ENCODE measurements around the gene GFOD1.
"Not testable (repeated sequence)": the region's sequence is repeated elsewhere in the genome, so short reads cannot be mapped to it uniquely, and the experiment has no call there.

GFOD1 gene

GRCh38 chr6:13444604-13445003, 42.8 kb downstream of the GFOD1 start:
- H3K27me3 ChIP-seq (ENCODE audit: control insufficient read depth, insufficient read depth, low read length), result no peaks in the 10 kb centered on the region
- H3K9ac ChIP-seq (ENCODE audit: low read depth, low read length), result no peak overlapping the region
- no peaks in the 10 kb centered on the region for H3K9me3 ChIP-seq (ENCODE audit: control insufficient read depth, insufficient read depth, low read length)
- no peak overlapping the region for H3K4me3 ChIP-seq (ENCODE audit: low read depth, low read length)
- H3K4me1 ChIP-seq (ENCODE audit: control insufficient read depth, insufficient read depth, low read length), result no peaks in the 10 kb centered on the region
- no peaks in the 10 kb centered on the region for H3K36me3 ChIP-seq (ENCODE audit: control insufficient read depth, insufficient read depth, low read length)

DNA sequence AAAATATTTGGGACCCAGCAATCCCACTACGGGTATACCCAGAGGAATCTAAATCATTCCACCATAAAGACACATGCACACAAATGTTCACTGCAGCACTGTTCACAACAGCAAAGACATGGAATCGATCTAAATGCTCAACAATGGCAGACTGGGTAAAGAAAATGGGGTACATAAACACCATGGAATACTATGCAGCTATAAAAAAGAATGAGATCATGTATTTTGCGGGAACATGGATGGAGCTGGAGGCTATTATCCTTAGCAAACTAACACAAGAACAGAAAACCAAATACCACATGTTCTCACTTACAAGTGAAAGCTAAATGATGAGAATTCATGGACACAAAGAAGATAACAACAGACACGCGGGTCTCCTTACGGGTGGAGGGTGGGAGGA, 43.4 kb downstream of the GFOD1 start:
- H3K4me1 ChIP-seq (ENCODE audit: control insufficient read depth, insufficient read depth, low read length); H3K9me3 ChIP-seq (ENCODE audit: control insufficient read depth, insufficient read depth, low read length); H3K27me3 ChIP-seq (ENCODE audit: control insufficient read depth, insufficient read depth, low read length); H3K36me3 ChIP-seq (ENCODE audit: control insufficient read depth, insufficient read depth, low read length); H3K4me3 ChIP-seq (ENCODE audit: low read depth, low read length); H3K9ac ChIP-seq (ENCODE audit: low read depth, low read length): not testable (repeated sequence)

DNA sequence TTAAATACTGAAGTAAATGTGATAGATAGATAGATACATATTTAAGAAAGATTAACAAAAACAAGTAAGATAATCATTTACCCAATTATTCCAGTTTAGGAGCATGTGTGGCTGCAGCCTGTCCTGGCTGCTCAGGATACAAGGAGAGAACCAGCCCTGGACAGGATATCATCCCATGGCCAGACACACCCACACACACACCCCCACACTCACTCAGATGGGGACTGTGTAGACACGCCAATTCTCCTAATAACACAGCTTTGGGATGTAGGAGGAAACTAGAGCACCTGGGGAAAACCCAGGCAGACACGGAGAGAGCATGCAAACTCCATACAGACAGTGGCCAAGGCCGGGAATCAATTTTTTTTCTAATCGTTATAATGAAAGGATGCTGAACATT, 45.6 kb downstream of the GFOD1 start:
- Histone ChIP-seq H3K9me3 (ENCODE audit: control insufficient read depth, insufficient read depth, low read length) (no peaks in the 10 kb centered on the region), H3K4me1 (ENCODE audit: control insufficient read depth, insufficient read depth, low read length) (no peaks in the 10 kb centered on the region), H3K4me3 (ENCODE audit: low read depth, low read length) (no peak overlapping the region), H3K9ac (ENCODE audit: low read depth, low read length) (no peak overlapping the region), H3K36me3 (ENCODE audit: control insufficient read depth, insufficient read depth, low read length) (no peaks in the 10 kb centered on the region), H3K27me3 (ENCODE audit: control insufficient read depth, insufficient read depth, low read length) (no peaks in the 10 kb centered on the region)

DNA sequence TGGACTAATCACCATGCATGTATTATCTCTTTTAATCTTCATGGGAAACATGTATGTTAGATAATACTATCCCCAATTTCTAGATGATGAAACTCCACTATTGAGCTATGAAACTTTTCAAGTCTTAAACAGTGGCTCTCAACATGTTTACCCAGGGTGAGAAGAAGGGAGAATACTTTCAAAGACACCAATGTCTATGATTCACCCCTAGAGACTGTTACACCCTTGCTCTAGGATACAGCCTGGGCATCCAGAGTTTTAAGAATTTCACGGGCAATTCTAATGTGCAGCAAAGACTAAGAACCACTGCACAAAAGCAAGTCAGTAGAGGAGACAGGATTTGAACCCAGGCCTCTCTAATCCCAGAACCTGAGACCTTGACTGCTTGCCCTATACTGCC, 47.8 kb downstream of the GFOD1 start:
- H3K27me3 ChIP-seq (ENCODE audit: control insufficient read depth, insufficient read depth, low read length), result no peaks in the 10 kb centered on the region
- H3K36me3 ChIP-seq (ENCODE audit: control insufficient read depth, insufficient read depth, low read length), result no peaks in the 10 kb centered on the region
- no peak overlapping the region for H3K4me3 ChIP-seq (ENCODE audit: low read depth, low read length)
- no peak overlapping the region for H3K9ac ChIP-seq (ENCODE audit: low read depth, low read length)
- H3K9me3 ChIP-seq (ENCODE audit: control insufficient read depth, insufficient read depth, low read length), result no peaks in the 10 kb centered on the region
- no peaks in the 10 kb centered on the region for H3K4me1 ChIP-seq (ENCODE audit: control insufficient read depth, insufficient read depth, low read length)

- H3K9ac ChIP-seq (ENCODE audit: low read depth, low read length), result no peak overlapping the region
- no peaks in the 10 kb centered on the region for H3K36me3 ChIP-seq (ENCODE audit: control insufficient read depth, insufficient read depth, low read length)
- no peaks in the 10 kb centered on the region for H3K27me3 ChIP-seq (ENCODE audit: control insufficient read depth, insufficient read depth, low read length)
- H3K4me3 ChIP-seq (ENCODE audit: low read depth, low read length), result no peak overlapping the region
- H3K9me3 ChIP-seq (ENCODE audit: control insufficient read depth, insufficient read depth, low read length), result no peaks in the 10 kb centered on the region
- H3K4me1 ChIP-seq (ENCODE audit: control insufficient read depth, insufficient read depth, low read length), result no peaks in the 10 kb centered on the region
These were observed 49.3 kb downstream of the GFOD1 start for GRCh38 chr6:13438126-13438525.

DNA sequence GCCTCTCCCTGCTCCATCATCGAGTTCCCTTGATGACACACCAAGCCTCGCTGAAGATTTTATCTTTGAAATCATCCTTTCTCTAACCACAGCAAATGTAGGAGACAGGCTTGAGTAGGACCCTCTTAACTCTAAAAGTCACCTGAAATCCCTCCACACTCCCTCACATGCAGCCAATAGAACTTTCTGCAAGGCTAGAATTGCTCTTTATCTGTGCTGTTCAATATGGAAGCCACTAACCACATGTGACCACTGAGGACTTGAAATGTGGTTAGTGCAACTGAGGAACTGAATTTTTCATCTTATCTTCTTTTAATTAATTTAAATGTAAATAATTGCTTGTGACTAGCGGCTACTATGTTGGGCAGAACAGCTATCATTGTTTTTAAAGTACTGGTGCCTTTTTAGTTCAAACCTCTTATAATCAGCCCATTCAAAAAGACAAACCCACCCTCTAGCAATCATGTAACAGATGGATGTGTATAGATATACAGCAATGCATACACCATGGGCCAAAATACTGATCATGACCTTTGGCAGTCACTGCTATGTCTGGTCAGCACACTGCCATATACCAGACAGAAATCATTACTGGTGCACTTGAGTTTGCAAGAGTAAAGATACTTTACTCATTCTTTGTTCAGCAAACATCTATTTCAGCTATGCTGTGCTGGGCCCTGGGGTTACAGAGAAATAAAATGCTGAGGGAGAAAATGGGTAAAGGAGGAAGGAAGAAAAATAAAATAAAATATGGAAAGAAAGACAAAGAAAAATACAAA, 50.0 kb downstream of the GFOD1 start:
- H3K4me1 ChIP-seq (ENCODE audit: control insufficient read depth, insufficient read depth, low read length), result no peaks in the 10 kb centered on the region
- no peak overlapping the region for H3K4me3 ChIP-seq (ENCODE audit: low read depth, low read length)
- no peaks in the 10 kb centered on the region for H3K9me3 ChIP-seq (ENCODE audit: control insufficient read depth, insufficient read depth, low read length)

DNA sequence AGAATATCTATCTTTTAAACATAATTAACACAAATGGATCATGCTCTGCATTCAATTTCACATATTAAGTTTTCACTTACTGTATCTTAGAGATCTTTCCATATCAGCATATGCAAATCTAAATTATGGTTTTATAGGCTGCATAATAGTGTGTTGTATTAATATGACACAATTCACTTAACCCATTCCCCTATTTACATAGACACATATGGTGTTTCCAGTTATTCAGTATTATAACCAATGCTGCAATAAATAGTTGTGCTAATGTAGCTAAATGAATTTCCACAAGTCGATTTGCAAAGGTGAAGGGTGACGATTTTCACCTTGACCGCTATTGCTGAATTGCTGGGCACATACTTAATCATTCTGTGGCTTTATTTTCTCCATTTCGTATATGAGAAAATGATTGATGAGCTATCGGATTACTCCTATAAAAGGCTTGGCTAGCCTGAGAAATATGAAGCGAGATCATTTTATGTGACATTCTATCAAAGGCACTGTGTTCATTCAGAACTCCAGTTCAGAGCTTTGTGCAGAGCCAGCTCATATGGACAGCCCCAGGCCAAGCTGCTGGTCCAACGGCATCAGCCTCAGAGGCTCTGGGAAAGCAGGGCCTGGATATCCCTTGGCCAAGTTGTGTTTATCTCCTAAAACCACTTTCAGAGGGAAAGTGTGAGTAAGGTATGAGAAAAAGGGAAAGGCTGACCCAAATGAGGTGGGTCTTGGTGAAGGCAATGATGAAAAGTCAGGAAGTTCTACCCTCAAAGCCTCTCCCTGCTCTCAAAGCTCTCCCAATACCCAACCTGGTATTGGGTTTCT, 50.8 kb downstream of the GFOD1 start:
- H3K4me3 ChIP-seq (ENCODE audit: low read depth, low read length), result no peak overlapping the region
- H3K9ac ChIP-seq (ENCODE audit: low read depth, low read length), result no peak overlapping the region
- H3K9me3 ChIP-seq (ENCODE audit: control insufficient read depth, insufficient read depth, low read length), result no peaks in the 10 kb centered on the region
- no peaks in the 10 kb centered on the region for H3K36me3 ChIP-seq (ENCODE audit: control insufficient read depth, insufficient read depth, low read length)
- no peaks in the 10 kb centered on the region for H3K27me3 ChIP-seq (ENCODE audit: control insufficient read depth, insufficient read depth, low read length)
- peaks cover 4% of the 10 kb centered on the region for H3K4me1 ChIP-seq (ENCODE audit: control insufficient read depth, insufficient read depth, low read length)

More for the DNA sequence above, 50.0 kb downstream of the GFOD1 start:
- Histone ChIP-seq H3K9ac (ENCODE audit: low read depth, low read length) (no peak overlapping the region), H3K27me3 (ENCODE audit: control insufficient read depth, insufficient read depth, low read length) (no peaks in the 10 kb centered on the region), H3K36me3 (ENCODE audit: control insufficient read depth, insufficient read depth, low read length) (no peaks in the 10 kb centered on the region)

DNA sequence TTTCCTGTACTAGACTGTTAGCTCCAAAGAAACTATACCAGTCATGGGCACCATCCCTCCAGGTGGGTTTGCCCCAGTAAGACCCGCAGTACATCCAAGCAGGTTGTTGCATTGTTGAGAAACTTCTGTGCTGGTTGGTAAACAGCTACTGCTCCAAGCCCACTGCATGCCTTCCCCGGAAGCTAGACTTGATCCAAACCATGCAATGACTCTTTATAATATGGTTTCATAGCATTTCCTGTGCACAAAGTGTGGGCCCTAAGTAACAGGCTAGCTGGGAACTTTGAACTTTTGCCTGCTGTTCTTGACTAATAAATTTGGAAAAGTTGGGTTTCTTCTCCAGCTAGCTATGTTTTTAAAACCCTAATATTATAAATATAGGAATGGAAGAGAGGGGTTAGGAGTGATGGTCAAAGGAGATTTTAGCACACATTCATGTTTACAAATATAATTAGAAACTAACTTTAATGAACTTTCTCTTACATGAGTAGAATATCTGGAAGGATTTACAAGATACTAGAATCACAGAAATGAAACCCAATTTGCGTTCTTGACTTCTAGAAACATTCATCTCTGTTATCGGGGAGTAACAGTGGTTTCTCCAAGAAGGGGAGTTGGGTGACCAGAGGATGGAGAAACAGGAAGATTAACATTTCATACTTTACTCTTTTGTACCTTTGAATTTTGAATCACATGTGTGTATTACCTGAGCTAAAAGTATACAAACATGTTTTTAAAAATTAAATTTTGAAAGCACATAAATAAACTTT, 51.7 kb downstream of the GFOD1 start:
- no peaks in the 10 kb centered on the region for H3K9me3 ChIP-seq (ENCODE audit: control insufficient read depth, insufficient read depth, low read length)
- H3K27me3 ChIP-seq (ENCODE audit: control insufficient read depth, insufficient read depth, low read length), result no peaks in the 10 kb centered on the region
- no peak overlapping the region for H3K9ac ChIP-seq (ENCODE audit: low read depth, low read length)
- peaks cover 4% of the 10 kb centered on the region for H3K4me1 ChIP-seq (ENCODE audit: control insufficient read depth, insufficient read depth, low read length)
- no peak overlapping the region for H3K4me3 ChIP-seq (ENCODE audit: low read depth, low read length)
- H3K36me3 ChIP-seq (ENCODE audit: control insufficient read depth, insufficient read depth, low read length), result no peaks in the 10 kb centered on the region

DNA sequence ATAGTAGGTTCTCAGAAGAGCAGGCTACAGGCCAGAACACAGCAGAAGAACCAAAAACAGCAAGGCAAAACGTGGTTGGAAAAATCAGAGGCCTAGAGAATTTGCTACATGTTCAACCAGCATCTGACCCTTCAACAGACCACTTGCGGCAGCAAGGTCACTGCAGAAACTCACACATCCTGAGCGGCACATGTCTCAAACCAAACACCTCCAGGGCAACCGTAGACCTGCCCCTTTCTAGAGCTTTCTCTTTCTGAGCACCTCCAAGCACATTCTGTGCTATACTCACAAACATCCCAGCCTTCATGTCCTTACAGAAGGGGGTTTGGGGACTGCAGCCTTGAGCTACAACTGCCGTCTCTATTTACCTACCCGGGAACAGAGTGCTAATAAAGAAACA, 52.6 kb downstream of the GFOD1 start:
- no peak overlapping the region for H3K4me3 ChIP-seq (ENCODE audit: low read depth, low read length)
- H3K36me3 ChIP-seq (ENCODE audit: control insufficient read depth, insufficient read depth, low read length), result no peaks in the 10 kb centered on the region
- no peak overlapping the region for H3K9ac ChIP-seq (ENCODE audit: low read depth, low read length)
- no peaks in the 10 kb centered on the region for H3K9me3 ChIP-seq (ENCODE audit: control insufficient read depth, insufficient read depth, low read length)
- no peaks in the 10 kb centered on the region for H3K27me3 ChIP-seq (ENCODE audit: control insufficient read depth, insufficient read depth, low read length)
- H3K4me1 ChIP-seq (ENCODE audit: control insufficient read depth, insufficient read depth, low read length), result peaks cover 4% of the 10 kb centered on the region

GRCh38 chr6:13434135-13434775, 53.1 kb downstream of the GFOD1 start:
- not testable (repeated sequence) for H3K27me3 ChIP-seq (ENCODE audit: control insufficient read depth, insufficient read depth, low read length); H3K36me3 ChIP-seq (ENCODE audit: control insufficient read depth, insufficient read depth, low read length); H3K9ac ChIP-seq (ENCODE audit: low read depth, low read length); H3K9me3 ChIP-seq (ENCODE audit: control insufficient read depth, insufficient read depth, low read length); H3K4me1 ChIP-seq (ENCODE audit: control insufficient read depth, insufficient read depth, low read length); H3K4me3 ChIP-seq (ENCODE audit: low read depth, low read length)

GRCh38 chr6:13433709-13434121, 53.7 kb downstream of the GFOD1 start:
- H3K27me3 ChIP-seq (ENCODE audit: control insufficient read depth, insufficient read depth, low read length), result no peaks in the 10 kb centered on the region
- H3K9me3 ChIP-seq (ENCODE audit: control insufficient read depth, insufficient read depth, low read length), result no peaks in the 10 kb centered on the region
- H3K4me1 ChIP-seq (ENCODE audit: control insufficient read depth, insufficient read depth, low read length), result peaks cover 4% of the 10 kb centered on the region
- no peak overlapping the region for H3K4me3 ChIP-seq (ENCODE audit: low read depth, low read length)
- H3K9ac ChIP-seq (ENCODE audit: low read depth, low read length), result no peak overlapping the region
- H3K36me3 ChIP-seq (ENCODE audit: control insufficient read depth, insufficient read depth, low read length), result no peaks in the 10 kb centered on the region

Measured in iPS-15b (cell line).